HG02970 (cell line): ENCODE results near the gene NPAS4.

Source experiments
- ATAC-seq: cut with Tn5 transposase; IDR thresholded peaks from one replicate; pipeline ENCODE4 v1.9.1; 2021; ENCODE audit warnings: mild to moderate bottlenecking, moderate library complexity, moderate number of reproducible peaks; ENCODE audit not compliant: unreplicated experiment, low FRiP score

Gene NPAS4

GRCh38 chr11:66473608-66474515 lies 53.0 kb downstream of the NPAS4 start:
- ATAC-seq: no peak

GRCh38 chr11:66475349-66476172 lies 54.7 kb downstream of the NPAS4 start:
- no peak for ATAC-seq
